Anterior cingulate cortex (tissue), 58 donors: ENCODE data around the gene SERPINA10.
"Not testable (repeated sequence)": the region's sequence is repeated elsewhere in the genome, so short reads cannot be mapped to it uniquely, and the experiment has no call there.

Source experiments
- DNase-seq, 58 donors: peaks; one replicate each; lab custom pipeline; 2025; lab: John Stamatoyannopoulos, UW

Gene SERPINA10

GRCh38 chr14:94316692-94317091, 23.6 kb upstream of the SERPINA10 start:
- DNase-seq: no peak

GRCh38 chr14:94314890-94315289, 21.8 kb upstream of the SERPINA10 start:
- DNase-seq: no peak

DNA sequence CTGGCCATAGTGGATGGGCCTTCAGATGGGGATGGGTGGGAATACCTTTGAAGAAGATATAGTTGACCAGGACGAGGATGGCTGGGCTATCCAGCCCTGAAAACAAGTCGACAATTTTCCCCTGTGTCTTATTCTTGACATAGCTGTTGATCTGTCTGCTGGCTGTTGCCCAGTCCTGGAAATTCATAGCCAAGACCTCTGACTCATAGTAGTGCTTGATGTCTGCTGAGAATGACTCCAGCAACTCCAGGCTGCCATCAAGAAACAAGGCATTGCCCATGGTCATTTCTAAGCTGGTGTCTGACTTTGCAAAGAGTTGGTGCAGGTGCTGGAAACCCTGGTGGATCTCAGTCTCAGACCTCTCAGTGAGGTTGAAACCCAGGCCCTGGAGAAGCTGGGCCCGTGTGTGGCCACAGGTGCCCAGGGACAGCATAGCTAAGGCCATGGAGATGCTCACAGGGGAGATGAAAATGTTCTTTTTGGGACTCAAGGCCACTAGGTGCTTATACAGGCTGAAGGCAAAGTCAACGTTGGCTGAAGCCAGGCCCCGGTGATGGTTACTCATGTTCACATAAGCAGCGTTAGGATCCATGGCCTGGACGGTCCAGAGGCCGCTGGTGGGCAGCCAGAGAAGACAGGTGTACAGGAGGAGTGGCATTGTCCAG, 21.1 kb upstream of the SERPINA10 start:
- no peak for DNase-seq

- DNase-seq: no peak
Observed at GRCh38 chr14:94312481-94313246, 19.6 kb upstream of the SERPINA10 start.

- no peak for DNase-seq
Observed at GRCh38 chr14:94310248-94310647, 17.2 kb upstream of the SERPINA10 start.

DNA sequence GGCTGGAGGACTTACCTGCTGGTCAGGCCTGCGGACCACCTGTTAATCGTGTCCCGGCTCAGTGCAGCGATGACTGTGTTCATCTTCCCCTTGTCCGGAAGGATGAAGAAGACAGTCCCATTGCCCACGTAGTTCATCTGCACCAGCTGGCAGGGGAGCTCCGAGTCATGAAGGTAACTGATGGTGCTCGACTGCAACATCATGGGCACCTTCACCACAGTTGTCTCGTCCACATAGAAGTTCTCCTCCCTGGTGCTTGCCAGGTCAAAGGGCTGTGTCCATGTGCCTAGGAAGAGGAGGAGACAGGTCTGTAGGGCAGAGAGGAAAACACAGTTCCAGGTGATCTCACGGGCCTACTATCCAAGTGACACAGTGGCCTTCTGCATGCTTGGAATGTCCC, 16.7 kb upstream of the SERPINA10 start:
- DNase-seq: no peak

GRCh38 chr14:94307410-94307992, 14.4 kb upstream of the SERPINA10 start:
- no peak for DNase-seq

GRCh38 chr14:94306047-94306978, 13.2 kb upstream of the SERPINA10 start:
- DNase-seq: no peak

- no peak for DNase-seq
Observed at GRCh38 chr14:94305620-94306019, 12.6 kb upstream of the SERPINA10 start.

- DNase-seq: no peak
Observed at GRCh38 chr14:94304243-94304642, 11.2 kb upstream of the SERPINA10 start.

GRCh38 chr14:94303111-94303510, 10.0 kb upstream of the SERPINA10 start:
- no peak for DNase-seq

DNA sequence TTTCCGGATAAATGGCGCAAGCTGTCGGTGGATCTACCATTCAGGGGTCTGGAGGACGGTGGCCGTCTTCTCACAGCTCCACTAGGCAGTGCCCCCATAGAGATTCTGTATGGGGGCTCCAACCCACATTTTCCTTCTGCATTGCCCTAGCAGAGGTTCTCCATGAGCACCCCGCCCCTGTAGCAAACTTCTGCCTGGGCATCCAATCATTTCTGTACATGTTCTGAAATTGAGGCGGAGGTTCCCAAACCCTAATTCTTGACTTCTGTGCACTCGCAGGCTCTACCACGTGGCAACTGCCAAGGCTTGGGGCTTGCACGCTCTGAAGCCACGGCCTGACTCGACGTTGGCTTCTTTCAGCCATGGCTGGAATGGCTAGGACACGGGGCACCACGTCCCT, 5.1 kb upstream of the SERPINA10 start:
- no peak for DNase-seq

DNA sequence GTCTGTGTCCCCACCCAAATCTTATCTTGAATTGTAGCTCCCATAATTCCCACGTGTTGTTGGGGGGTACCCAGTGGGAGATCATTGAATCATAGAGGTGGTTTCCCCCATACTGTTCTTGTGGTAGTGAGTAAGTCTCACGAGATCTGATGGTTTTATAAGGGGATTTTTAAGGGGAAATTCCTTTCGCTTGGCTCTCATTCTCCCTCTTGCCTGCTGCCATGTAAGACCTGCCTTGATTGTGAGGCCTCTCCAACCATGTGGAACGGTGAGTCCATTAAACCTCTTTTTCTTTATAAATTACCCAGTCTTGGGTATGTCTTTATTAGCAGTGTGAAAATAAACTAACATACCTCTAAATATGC, 3.1 kb upstream of the SERPINA10 start:
- not testable (repeated sequence) for DNase-seq

- no peak for DNase-seq
Observed at GRCh38 chr14:94295360-94296180, 2.5 kb upstream of the SERPINA10 start.

DNA sequence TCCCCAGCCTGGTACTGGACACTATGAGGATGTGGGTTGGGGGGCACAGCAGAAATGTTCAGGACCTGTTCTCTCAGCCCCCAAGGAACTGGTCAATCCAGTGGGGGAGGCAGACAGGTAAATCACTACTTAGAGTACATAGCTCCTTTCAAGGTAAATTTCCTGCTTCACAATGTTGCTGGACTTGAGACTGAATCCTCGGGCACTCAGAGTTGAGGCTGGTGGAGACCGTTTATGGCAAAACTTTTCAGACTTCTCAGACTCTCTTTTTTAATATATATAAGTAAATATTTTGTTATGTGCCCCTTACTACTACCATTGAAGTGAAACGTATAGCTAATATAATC, 483 bp upstream of the SERPINA10 start:
- no peak for DNase-seq

- DNase-seq: no peak
Observed at GRCh38 chr14:94292526-94292871, 569 bp downstream of the SERPINA10 start.

GRCh38 chr14:94291906-94292525, 1.1 kb downstream of the SERPINA10 start:
- no peak for DNase-seq

DNA sequence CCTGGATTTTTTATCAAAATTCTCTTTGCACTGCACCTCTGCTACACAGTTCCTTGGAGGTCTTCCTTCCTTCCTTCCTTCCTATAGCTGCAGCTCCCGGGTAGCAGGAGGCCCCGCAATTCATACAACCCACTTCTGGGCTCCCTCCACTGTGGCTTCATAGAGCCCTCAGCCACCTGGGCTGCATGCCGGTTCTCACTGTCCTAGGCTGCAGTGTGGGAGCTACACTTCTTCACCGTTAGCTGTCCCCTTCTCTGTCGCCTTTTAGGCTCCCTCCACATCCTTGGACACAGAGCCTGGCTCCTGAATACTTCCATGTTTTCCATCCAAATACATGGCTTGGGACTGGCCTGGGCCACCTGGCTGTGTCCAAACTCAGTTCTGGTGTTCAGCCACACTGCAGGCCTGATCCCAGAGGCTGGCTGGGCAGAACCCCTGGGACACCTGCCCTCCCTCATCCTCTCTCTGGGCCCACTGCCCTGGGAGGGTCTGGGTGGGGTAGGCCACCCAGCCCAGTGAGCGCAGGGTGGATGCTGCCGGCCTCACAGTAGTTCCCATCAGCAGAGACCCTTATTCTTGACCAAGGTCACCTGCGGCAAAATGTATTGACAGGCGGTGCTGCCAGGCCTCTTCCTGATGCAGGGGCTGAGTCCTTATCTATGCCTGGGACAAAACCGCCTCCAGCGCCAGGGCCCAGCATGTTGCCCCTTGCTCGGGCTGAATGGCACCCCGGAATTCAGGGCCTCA, 1.7 kb downstream of the SERPINA10 start:
- DNase-seq: no peak

- no peak for DNase-seq
Observed at GRCh38 chr14:94290197-94290596, 2.9 kb downstream of the SERPINA10 start.
